ENCODE measurements around the gene SLC9A1.
"Not testable (repeated sequence)": the region's sequence is repeated elsewhere in the genome, so short reads cannot be mapped to it uniquely, and the experiment has no call there.

Gene SLC9A1

GRCh38 chr1:27154991-27155781, at the start of gene SLC9A1:
SLC9A1 (minus strand) TSS chr1:27155125; CDS start chr1:27154334, 791 bp downstream.
- peak; percentile 94 for DNase-seq

GRCh38 chr1:27203946-27204345, 49.0 kb upstream of the SLC9A1 start:
- no peak for DNase-seq

GRCh38 chr1:27201295-27201694, 46.4 kb upstream of the SLC9A1 start:
- no peak for DNase-seq

GRCh38 chr1:27193194-27193593, 38.3 kb upstream of the SLC9A1 start:
- DNase-seq = no peak

GRCh38 chr1:27192039-27192529, 37.2 kb upstream of the SLC9A1 start:
- no peak for DNase-seq

- not testable (repeated sequence) for DNase-seq
Measured at GRCh38 chr1:27184665-27185064, 29.7 kb upstream of the SLC9A1 start.

GRCh38 chr1:27179979-27180378, 25.1 kb upstream of the SLC9A1 start:
- no peak for DNase-seq

- no peak for DNase-seq
Measured at GRCh38 chr1:27179379-27179778, 24.5 kb upstream of the SLC9A1 start.

- no peak for DNase-seq
Measured at GRCh38 chr1:27176954-27177353, 22.0 kb upstream of the SLC9A1 start.

GRCh38 chr1:27176323-27176722, 21.4 kb upstream of the SLC9A1 start:
- no peak for DNase-seq

GRCh38 chr1:27172992-27173391, 18.1 kb upstream of the SLC9A1 start:
- not testable (repeated sequence) for DNase-seq

GRCh38 chr1:27166929-27167328, 12.0 kb upstream of the SLC9A1 start:
- DNase-seq = no peak

- DNase-seq = no peak
Measured at GRCh38 chr1:27166351-27166802, 11.5 kb upstream of the SLC9A1 start.

- no peak for DNase-seq
Measured at GRCh38 chr1:27163093-27163492, 8.2 kb upstream of the SLC9A1 start.

- no peak for DNase-seq
Measured at GRCh38 chr1:27162090-27162489, 7.2 kb upstream of the SLC9A1 start.

- no peak for DNase-seq
Measured at GRCh38 chr1:27161594-27161993, 6.7 kb upstream of the SLC9A1 start.

- no peak for DNase-seq
Measured at GRCh38 chr1:27157194-27157593, 2.3 kb upstream of the SLC9A1 start.

GRCh38 chr1:27154469-27154990, 395 bp downstream of the SLC9A1 start:
- DNase-seq = no peak

- no peak for DNase-seq
Measured at GRCh38 chr1:27153927-27154358, 982 bp downstream of the SLC9A1 start.

GRCh38 chr1:27153549-27153886, 1.4 kb downstream of the SLC9A1 start:
- DNase-seq = no peak

- no peak for DNase-seq
Measured at GRCh38 chr1:27152829-27153548, 1.9 kb downstream of the SLC9A1 start.

GRCh38 chr1:27152004-27152828, 2.7 kb downstream of the SLC9A1 start:
- no peak for DNase-seq

GRCh38 chr1:27150641-27151040, 4.3 kb downstream of the SLC9A1 start:
- DNase-seq = no peak
